Tibial nerve (tissue), 4 donors: Measurements from ENCODE around the gene SETD2.

Experiments used
- EP300 ChIP-seq, 2 donors: sonication (generic); formaldehyde crosslinking; IDR thresholded peaks; one replicate each; pipeline ENCODE4 v1.6.1; 2017; ENCODE audit warnings: antibody characterized with exemption in 2 of 2, mild to moderate bottlenecking in 1 of 2
- POLR2A ChIP-seq, 2 donors: fragments of 450-650 bp; IDR thresholded peaks; one replicate each; pipeline ENCODE4 v1.6.1; 2017; ENCODE audit warnings: antibody characterized with exemption in 2 of 2, mild to moderate bottlenecking in 2 of 2, moderate library complexity in 2 of 2
- TF ChIP-seq, protein P1 (sequence below), 5 experiments: fragments of 200-600 bp in 3 of 5; fragments of 450-650 bp in 2 of 5; sonication (generic) in 3 of 5; IDR thresholded peaks; one replicate each; pipeline ENCODE4 v1.5.1; 2016 to 2019; ENCODE audit warnings: antibody characterized with exemption in 5 of 5, mild to moderate bottlenecking in 3 of 5, moderate library complexity in 2 of 5

DNA sequence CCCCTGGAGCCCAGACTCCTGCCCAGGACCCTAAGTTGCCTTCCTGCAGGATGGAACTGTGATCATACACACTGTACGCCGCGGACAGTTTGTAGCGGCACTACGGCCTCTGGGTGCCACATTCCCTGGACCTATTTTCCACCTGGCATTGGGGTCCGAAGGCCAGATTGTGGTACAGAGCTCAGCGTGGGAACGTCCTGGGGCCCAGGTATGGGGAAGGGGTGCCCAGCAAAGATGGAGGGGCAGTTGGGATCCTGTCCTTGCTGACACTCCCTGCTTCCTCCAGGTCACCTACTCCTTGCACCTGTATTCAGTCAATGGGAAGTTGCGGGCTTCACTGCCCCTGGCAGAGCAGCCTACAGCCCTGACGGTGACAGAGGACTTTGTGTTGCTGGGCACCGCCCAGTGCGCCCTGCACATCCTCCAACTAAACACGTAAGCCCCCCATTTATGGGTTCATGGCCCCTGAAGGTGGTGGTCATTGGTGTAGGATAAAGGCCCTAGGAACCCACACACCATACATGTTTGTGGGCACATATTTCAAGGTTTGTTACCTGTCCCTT lies 155.6 kb downstream of the SETD2 start:
- TF ChIP-seq, protein P1, sequence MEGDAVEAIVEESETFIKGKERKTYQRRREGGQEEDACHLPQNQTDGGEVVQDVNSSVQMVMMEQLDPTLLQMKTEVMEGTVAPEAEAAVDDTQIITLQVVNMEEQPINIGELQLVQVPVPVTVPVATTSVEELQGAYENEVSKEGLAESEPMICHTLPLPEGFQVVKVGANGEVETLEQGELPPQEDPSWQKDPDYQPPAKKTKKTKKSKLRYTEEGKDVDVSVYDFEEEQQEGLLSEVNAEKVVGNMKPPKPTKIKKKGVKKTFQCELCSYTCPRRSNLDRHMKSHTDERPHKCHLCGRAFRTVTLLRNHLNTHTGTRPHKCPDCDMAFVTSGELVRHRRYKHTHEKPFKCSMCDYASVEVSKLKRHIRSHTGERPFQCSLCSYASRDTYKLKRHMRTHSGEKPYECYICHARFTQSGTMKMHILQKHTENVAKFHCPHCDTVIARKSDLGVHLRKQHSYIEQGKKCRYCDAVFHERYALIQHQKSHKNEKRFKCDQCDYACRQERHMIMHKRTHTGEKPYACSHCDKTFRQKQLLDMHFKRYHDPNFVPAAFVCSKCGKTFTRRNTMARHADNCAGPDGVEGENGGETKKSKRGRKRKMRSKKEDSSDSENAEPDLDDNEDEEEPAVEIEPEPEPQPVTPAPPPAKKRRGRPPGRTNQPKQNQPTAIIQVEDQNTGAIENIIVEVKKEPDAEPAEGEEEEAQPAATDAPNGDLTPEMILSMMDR (IDR thresholded peaks at IDR 0.05) = no peak
- TF ChIP-seq POLR2A (IDR thresholded peaks at IDR 0.05) (no peak), EP300 (IDR thresholded peaks at IDR 0.05) (no peak)
